ENCODE results near the gene CD164.
"Not testable (repeated sequence)": the region's sequence is repeated elsewhere in the genome, so short reads cannot be mapped to it uniquely, and the experiment has no call there.

The CD164 gene

DNA sequence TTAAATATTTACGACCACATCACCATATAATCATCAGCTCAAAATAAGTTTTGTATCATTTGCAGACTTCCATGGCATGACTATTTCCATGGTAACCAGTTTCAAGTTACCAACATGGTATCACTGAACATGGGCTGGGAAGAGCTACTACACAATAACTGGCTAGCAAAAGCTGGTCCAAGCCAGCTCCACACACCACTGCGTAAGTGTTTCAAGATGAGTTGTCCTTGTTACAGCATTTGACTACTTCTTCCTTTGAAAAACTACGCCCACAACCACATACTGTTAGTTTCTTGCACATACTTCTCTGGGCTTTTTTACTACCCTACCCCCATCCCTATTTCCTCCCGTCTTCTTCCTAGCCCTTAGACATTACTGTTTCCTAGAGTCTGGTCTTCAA lies 8.5 kb downstream of the CD164 start:
- no peak for DNase-seq

DNA sequence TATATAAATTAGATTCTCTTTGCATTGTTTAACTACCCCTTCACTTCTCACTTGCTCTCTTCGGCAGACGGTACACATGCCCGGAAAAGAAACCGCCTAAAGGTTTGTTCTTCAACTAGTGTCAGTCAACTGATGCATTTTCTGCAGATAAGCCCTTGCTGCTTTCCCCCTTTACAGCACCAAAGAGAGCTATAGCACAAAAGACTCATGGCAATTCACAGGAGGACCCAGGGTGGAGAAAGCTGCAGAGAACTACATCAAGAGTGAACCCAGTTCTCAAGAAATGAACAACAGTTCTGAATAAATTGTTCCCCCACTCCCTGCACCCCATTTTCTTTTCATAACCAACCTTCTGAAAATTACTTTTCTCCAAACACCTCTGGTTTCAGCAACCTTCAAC lies 8.9 kb downstream of the CD164 start:
- DNase-seq = no peak

DNA sequence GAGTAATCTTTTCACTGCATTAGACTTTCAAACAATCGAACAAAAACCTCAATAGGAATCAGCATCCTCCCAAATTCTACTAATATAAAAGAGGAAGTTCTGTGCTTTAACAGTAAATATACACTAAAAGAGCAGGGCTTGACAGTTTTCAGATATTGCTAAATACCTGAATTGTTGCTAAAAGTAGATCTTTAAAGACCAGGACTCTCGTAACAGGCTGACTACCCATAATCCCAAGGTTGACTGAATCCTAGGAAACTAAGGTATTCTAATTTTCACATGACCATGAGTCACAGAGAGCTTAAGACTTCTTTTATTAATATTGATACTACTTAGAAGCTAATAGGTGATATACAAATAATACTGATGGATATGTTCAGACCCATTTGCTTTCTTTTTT lies 10.1 kb downstream of the CD164 start:
- DNase-seq = no peak

DNA sequence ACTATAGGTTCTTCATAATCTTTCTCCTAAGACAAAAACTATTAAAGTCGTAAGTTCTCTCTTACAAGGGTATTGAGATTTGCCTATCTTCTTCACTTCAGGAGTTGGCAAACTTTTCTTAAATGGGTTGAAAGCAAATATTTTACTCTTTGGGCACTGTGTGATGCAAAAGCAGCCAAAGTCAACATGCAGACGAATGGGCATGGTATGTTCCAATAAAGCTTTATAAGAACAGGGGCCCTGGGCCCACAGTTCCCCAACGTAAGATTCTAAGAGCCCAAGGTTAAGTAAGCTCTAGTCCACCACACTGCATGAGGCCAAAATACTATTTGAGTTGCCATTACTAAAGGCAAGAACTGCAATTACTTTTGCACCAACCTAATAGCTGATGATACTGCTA lies 11.5 kb downstream of the CD164 start:
- no peak for DNase-seq

DNA sequence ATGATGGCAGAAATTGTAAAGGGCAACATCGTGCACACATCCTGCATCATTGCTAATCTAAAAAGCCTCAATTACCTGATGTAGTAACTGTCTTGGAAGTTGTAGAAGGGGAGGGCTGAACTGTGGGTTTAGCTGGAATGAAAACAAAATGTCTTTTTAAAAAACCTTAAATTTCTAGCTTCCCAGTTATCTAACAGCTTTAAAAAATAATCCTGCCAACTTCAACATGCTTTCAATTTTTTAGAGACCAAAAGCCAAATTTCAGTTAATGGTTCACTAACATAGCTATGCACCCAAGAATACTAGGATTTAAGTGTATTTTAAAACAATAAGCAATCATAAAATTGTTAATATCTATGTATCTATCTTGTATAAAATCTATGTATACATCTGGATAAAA lies 11.9 kb downstream of the CD164 start:
- no peak for DNase-seq

DNA sequence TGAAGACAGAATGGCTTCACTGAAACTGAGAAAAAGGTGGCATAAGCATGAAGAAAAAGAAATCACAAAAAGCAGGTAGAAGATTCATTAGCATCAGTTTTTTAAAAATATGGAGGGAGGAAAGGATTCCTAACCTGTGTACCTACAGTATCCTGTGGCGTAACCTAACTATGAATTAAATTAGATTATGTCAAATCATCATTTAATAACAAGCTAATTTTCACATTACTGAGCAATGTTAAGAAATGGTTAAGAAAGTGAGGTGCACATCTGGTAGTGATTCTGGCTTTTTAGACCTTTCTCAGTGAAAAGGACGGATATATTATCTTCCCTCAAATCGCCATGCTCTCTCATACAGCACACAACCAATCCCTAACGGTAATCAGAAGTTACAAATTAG lies 12.5 kb downstream of the CD164 start:
- DNase-seq = no peak

DNA sequence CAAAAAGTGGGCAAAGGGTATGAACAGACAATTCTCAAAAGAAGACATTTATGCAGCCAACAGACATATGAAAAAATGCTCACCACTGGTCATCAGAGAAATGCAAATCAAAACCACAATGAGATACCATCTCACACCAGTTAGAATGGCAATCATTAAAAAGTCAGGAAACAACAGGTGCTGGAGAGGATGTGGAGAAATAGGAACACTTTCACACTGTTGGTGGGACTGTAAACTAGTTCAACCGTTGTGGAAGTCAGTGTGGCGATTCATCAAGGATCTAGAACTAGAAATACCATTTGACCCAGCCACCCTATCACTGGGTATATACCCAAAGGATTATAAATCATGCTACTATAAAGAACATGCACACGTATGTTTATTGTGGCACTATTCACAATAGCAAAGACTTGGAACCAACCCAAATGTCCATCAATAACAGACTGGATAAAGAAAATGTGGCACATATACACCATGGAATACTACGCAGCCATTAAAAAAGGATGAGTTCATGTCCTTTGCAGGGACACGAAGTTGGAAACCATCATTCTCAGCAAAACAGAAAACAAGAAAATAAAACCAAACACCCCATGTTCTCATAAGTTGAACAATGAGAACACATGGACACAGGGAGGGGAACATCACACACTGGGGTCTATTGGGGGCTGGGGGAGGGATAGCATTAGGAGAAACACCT lies 17.7 kb downstream of the CD164 start:
- DNase-seq = not testable (repeated sequence)

DNA sequence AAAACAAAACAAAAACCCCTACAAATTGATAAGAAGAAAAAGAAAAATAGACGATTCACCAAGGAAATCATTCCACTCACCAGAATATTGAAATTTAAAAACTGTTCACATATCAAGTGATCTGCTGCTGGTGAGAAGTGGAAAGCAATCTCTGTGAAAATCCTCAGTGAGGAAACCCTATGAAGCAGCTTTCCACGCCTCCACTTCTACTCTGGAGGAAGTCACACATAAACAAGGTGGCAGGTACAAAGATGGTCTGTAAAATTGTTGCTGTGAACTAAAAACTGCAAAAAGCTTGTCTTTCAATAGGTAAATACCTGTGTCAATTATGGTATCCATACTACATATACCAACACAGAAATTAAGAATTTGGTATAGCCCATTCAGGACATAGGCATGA lies 18.5 kb downstream of the CD164 start:
- no peak for DNase-seq

DNA sequence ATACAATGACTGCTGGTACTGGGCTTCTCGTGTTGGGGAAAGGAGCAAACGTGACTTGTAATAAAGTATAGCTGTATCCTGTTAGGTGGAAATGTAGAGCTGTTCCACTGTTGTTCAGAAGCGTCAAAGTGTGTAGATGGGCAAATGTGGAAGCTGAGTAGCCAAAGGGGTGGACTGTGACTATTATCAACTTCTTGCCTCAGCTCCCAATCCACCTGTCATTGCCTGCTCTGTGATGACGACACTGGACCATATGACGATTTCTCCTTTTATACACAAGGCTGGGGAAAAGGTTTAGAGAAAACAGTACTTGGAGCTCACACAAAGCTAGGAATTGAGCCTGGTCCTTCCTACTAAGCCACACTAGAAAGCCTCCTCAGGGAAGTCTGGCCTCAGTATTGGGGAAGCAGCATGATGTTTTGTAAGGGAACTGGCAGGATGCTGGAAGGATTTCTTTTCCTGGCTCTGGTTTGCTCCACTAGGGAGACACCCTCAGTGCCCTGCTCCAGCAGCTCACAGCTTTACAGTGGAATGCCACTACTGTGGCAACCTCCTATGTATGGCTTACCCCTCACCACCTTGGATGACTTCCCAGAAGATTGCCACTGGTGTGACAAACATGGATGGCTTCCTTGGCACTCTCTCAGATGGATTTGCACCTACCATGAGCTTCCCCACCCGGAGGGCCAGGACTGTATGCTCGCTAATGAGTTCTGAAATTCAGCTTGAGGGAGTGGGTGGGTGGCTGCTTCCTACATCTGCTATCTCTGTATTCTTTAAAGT lies 20.0 kb downstream of the CD164 start:
- DNase-seq = no peak

DNA sequence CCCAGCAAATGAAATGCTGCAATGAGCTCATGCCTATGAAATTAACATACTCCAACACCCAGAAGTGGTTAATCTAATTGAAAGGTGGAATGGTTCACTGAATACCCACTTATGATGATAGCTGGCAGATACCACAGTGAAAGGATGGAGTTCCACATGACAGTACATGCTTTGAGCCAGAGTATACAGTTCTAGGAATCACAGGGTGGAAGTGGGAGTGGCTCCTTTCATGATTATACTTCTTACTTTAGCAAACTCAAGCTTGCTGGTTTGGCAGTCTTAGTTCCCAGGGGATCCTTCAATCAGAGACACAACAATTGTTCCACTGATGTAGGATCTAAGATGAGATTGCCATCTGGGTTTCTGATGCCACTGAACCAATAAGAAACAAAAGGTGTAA lies 21.5 kb downstream of the CD164 start:
- DNase-seq = no peak

DNA sequence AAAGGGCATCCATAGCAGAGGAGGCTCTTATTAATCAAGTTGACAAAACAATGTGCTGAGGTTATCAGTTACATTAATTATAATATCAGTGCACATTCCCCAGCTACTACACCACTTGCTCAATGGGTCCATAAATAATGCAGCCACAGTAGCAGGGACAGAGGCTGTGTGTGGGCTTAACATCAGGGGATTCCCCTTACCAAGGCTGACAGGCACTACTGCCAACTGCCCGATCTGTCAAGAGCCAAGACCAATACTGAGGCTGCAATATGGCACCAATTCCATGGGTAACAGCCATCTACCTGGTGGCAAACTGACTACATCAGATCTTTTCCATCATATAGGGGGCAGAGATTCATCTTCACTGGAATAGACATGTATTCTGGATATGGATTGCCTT lies 22.0 kb downstream of the CD164 start:
- DNase-seq = no peak

DNA sequence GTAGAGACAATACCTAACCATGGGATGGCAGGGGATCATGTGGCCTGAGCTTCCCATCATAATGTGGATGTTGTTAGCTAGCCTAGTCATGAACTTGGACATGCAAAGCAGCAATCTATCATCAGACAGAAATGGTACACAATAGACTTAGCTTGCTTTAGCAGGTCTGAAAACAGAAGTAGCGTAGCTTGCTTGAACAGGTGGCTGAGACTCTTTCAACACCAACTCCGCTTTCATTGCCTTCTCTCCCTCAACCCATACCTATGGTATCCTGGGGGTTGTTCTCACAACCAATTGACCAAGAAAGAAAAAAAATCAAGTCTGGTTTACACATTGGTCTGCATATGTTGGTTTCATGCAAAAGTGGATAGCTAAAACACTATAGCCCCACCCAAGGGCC lies 23.0 kb downstream of the CD164 start:
- DNase-seq = no peak

DNA sequence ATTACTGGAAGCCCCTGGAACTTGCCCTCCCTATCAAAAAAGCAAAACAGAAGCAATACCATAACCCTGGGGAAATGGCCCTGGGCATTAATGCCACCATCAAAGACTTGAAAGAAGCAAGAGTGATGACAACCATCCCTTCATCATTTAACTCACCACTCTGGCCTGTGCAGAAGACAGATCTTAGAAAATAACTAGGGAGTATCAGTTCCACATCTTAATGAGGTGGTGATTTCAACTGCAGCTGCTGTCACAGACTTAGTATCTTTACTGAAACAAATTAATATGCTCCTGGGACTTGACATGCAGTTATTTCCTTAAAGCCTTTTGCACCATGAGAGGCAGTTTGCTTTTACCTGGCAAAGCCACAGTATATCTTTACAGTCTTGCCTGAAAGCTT lies 24.1 kb downstream of the CD164 start:
- DNase-seq = no peak

DNA sequence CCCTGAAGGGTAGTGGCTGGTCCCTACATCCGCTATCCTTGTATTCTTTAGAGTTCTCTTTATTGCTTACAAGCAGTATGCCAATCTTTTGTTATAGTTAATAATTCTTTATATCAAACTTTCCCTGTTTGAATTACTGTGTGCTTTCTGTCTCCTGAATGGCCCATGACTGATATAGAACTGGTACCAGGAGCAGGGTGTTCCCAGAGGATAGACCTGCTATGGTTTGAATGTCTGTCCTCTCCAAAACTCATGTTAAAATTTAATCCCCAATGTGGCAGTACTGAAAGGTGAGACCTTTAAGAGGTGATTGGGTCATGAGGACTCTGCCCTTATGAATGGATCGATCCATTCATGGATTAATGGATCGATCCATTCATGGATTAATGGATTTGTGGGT lies 26.0 kb downstream of the CD164 start:
- DNase-seq = no peak

DNA sequence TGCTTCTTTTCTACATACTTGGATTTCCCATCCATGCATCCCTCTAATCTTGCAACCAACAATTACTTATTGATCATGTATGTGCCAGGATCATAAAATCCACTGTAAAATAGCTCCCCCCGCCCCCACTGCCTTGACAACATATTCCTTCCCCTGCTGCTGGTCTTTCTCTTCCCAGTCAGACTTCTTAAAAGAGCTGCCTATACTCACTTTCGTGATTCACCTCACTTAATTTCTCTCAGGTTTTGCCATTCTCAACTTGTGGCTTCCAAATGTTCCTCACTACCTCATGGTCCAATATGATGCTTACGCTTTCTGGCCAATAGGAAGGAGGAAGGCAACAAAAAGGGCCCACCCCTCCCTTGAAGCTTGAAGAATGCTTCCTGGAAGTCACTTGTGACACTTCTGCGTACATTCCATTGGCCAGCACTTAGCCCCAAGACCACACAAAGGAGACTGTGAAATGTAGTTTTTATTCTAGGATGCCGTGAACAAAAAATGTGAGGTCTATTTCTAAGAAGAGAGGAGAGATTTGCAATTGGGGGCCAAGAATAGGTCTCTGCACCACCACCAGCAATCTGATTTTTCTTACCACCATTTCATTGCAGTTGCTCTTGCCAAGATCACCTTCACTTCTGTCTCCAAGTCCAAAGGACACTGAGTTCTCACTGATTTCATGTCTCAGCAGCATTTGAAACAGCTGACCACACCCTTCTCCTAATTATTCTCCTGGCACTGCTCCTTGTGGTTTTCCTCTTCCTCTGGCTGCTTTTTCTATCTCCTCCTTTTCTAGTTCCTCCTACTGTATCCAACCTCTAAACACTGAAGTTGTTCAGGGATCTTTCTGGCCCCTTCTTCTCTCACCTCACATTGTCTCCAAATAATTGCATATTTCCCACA lies 30.8 kb downstream of the CD164 start:
- no peak for DNase-seq

DNA sequence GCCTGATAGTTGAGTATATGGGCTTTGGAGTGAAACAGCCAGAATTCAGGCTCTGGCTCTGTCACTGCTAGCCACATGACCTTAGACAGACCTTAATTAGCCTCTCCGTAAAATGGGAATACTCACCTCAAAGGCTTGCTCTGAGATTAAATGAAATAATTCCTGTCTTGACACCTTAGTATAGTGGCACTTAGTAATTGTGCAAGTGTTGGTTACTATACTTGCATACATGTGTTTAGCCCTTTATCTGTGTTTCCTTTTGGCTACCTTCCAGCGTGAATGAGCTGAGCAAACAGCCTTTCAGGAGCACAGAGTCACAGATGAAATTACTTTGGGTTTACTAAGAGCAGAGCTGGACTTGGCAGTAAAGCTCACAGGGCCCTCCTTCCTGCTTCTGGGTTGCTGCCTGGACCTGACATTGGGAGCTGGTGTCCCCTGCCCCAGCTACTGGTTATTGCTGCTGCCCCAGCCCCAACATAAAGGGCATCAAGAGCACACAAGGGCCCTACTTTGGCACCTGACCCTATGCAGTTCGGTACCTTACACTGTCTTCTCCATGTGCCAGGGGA lies 32.8 kb downstream of the CD164 start:
- DNase-seq = no peak

DNA sequence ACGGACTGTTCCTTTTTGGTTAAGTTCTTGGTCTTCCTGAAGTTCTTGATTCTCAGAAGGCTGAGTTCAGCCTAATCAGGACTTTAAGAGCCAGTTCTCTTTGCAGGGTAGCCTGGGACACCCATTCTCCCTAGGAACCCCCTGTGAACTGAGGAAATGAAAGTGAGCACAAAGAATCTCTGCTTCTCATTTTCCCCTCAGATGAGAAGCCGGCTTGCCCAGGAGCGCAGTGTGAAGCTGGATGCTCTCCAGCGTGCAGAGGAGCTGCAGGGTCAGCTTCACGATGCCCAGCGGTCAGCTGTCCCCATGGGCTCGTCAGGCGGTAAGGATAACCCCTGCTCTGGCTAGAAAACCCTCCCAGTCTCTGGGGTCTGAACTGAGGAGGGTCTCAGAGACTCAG lies 34.0 kb downstream of the CD164 start:
- no peak for DNase-seq

DNA sequence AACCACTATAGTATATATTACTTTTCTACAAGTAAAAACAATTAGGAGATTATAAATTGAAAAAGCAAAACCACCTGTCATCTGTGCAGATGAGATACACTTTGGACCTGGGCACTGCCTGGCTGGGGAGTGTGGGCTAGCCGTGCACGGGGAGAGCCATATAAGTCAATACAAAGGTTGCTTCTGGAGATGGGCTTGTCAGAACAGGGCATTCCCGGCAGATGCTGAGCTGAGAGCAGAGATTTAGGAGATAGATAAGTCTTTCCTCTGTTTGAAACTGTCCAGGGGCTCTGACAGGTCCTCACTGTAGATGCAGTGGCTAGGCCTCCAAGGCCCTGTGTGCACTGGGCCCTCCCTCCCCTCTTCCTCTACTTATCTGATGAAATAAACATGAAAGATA lies 34.5 kb downstream of the CD164 start:
- DNase-seq = no peak

DNA sequence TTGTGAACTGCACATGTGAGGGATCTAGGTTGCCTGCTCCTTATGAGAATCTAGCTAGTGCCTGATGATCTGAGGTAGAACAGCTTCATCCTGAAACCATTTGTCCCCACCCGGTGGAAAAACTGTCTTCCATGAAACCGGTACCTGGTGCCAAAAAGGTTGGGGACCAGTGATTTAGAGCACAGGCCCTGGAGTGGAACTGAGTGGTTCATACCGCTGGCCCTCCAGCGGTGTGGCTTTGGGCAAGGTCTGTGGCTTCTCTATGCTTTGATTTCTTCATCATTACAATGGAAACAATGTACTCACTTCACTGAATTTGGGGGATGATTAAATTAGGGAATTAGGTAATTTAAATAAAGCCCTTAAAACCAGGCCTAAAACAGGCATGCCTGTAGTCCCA lies 36.3 kb downstream of the CD164 start:
- DNase-seq = no peak

DNA sequence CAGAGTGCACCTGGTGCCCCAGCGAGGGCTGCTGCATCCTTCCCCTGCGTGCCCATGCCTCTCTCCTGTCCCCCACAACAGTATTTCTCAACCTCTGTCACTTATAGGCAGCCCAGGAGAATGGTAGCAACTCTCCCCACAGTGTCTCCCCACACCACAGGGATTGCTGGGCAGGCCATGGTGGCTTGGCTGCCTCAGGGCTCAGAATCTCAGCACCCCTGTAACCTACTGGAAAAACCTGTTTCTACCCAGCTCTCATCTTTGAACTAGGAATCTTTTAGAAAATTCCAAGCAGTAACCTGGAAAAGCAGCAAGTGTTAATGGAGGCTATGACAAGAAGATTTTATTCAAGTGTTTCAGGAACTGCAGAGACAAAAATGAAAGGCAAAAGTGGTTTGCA lies 38.0 kb downstream of the CD164 start:
- no peak for DNase-seq

DNA sequence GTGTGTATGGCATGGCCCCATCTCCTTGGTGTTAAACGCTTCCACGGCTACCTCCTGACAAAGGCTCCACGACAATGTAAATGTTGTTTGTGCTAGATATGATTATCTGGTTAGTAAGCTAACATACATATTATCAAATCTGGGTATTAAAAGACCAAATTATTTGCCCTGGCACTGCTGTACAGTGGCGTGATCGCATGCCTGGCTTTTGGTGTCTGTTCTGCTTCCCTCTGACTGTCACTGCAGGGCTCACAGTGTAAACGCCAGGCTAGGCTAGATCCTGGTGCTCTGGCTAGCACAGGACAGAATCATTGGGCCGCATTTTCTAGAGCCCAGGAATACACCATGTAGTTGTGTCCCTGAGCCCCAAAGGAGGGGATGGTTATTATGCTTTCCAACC lies 38.7 kb downstream of the CD164 start:
- no peak for DNase-seq

DNA sequence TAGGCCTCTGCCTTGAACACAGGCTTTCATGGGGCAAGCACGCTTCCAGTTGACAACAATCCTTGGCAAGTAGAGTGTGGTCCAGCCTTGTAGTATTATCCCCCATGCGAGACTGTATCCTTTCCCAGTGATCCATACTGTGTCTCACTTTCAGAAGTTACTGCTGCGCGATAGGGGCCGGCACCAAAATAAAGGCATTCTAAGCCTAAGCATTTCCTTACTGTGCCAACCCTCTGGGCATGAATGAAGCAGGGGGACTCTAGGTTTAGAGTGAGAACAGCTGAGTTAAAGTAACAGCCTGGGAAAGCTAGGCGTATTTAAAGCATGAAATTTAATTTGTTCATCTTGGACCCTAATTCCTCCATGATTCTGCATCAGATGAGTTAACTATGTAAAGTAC lies 39.4 kb downstream of the CD164 start:
- DNase-seq = no peak

DNA sequence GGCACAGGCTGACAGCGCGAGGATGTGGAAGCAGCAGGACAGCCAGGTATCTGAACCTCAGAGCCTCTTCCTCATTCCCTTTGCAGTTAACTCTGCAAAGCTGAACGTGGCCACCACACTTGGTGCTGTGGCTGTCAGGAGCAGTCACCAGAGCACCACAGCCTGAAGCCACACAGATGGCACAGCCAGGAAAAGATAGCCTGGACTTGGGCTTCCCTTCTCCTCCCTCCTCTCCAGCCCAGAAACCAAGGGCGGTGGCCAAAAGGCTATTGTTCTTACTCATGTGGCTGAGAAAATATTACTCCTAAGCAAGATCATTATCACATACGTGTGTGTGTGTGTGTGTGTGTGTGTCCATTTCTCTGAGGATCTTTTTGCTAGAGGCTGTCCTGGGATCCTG lies 39.8 kb downstream of the CD164 start:
- no peak for DNase-seq

DNA sequence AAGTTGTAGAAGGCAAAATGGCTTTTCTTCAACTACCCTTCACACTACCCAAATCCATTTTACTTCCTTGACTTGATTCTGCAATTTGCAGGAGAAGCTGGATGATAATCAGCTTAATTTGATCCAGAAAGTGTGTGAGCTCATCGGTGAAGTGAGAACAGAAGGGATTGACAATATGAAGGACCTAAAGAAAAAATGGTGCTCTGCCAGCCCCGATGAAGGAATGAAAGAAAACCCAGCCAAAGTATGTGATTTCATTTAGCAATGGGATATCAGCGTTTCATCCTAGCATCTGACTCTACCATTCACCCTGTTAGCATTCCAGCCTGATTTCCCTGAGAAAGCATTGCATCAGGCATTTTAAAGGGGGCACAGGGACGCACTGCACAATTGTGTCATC lies 41.5 kb downstream of the CD164 start:
- DNase-seq = no peak
